Hepatic stellate cell (primary cell): Measurements from ENCODE around the gene KAZN.

Experiments
- DNase-seq: peaks from one replicate; pipeline ENCODE4 v3.0.0; 2011; ENCODE audit warnings: low spot score

KAZN gene

DNA sequence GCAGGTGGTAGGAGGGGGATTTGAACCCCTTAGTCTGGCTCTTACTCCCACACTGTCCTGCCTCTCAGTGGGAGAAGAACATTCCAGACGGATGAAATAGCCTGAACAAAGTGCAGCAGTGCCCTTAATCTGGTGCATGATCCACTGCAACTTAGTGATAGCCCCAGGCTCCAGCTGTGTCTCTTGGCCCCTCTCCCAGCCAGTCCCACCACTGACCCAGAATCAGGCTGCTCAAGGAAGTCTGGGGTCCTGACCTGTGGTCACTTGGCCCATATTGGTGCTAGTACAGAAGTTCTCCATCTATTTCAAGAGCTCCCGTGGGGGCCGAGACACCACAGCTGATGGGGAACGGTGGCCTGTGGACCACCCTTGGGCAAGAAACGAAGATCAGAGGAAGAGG is 255.0 kb downstream of the KAZN start:
- no peak for DNase-seq

DNA sequence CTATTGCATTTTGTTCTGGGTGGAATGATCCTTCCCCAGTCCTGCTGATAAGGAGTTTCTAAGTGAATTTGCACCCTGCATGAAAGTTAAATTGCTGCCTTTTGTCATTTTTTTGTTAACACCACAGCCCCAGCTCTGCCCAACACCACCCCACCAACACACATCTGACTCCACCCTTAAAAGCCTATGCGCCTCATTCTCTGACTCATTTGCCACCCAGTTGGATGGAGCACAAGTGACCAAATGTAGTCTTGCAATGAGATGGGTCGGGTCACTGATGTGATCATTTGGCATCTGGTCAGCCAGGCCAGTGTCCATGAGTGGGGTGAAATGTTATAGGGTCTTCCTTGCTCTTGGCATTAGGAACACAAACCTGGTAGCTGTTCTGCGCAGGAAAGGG is 256.8 kb downstream of the KAZN start:
- no peak for DNase-seq

DNA sequence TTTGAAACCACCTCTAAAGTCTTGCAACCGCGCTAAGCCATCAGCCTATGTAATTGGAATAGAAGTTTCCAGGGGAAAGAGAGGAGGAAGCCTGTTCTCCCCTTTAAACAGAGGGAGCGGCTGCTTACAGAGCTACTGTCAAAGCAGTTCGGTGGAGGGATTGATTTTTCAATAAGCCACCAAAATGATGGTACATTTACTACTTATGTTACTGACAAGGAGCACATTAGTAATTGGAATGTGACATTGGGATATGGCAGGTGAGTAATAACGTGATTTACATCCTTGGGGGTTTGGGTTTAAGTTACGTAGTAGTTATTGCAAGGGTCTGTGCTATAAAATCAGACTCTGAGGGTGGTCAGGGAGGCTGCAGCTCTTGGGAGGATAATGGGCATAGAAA is 257.3 kb downstream of the KAZN start:
- DNase-seq = no peak

DNA sequence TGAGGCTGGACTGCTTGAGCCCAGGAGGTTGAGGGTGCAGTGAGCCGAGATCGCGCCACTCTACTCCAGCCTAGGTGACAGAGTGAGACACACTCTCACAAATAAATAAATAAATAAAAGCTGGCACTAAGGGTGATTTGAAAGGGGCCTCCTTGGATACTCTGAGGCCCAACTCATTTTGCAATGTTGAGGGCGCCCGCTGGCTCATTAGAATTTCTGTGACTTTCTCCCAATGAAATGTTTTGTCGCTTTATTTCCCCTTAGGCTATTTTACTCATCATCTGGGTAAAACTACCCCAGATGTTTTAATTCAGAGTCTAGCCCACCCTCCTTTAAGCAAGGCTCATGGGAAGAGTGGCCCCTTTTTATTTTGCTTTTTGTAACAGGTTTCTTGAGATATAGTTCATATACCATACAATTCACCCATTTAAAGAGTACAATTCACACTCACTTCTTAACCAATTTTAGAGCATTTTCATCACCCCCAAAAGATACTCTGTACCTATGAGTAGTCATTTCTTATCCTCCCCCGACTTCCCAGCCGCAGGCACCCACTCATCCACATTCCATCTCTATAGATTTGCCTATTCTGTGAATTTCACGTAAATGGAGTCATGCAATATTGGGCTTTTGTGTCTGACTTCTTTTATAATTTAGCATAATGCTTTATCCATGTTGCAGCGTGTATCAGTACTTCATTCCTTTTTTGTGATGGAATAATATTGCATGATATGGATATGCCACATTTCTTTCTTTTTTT is 259.1 kb downstream of the KAZN start:
- no peak for DNase-seq

DNA sequence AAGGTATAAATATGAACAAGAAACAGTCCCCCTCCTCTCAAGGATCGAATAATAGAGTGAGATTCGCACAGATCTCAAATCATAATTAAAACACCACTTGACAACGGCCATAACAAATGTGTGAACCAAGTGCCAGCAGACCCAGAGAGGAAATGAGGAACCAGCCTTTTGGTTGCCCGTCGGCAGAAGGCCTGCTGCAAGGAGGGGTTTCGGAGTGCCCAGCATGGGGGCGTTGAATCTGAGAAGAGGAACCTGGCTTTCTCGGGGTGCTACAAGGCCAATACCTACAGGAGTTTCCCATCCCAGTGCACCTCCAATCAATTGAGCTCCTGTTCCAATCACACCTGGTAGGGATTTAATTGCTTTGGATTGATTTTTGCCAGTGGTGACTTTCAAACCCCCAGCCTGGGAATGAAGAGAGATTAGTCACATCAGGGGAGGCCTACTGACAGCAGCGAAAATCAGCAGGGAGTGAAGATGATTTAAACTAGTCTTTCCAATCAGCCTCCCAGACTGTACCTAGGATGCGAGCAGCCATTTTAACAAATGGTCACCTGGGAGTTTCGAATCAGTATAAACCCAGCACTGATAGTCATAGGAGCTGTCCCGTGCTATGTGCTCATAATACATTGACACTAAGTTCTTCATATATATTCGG is 263.8 kb downstream of the KAZN start:
- DNase-seq = no peak

DNA sequence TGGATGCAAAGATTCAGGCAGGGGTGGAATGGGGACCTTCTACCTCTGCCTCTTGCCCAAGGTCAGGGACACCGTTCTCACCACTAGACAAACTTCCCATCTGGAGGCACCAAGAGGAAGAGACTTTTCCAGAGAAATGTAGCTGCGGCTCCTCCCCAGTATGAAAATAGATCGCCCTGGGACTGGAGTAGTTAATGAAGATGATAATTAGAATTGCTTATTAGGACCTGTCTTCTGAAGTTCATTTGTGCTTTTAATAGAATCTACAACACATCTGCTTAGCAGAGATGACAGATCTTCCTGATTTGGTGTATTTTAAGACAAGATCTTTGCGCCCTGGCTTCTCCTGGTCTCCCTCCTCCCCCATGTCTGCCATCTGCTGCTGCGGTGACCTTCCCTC is 266.6 kb downstream of the KAZN start:
- no peak for DNase-seq

DNA sequence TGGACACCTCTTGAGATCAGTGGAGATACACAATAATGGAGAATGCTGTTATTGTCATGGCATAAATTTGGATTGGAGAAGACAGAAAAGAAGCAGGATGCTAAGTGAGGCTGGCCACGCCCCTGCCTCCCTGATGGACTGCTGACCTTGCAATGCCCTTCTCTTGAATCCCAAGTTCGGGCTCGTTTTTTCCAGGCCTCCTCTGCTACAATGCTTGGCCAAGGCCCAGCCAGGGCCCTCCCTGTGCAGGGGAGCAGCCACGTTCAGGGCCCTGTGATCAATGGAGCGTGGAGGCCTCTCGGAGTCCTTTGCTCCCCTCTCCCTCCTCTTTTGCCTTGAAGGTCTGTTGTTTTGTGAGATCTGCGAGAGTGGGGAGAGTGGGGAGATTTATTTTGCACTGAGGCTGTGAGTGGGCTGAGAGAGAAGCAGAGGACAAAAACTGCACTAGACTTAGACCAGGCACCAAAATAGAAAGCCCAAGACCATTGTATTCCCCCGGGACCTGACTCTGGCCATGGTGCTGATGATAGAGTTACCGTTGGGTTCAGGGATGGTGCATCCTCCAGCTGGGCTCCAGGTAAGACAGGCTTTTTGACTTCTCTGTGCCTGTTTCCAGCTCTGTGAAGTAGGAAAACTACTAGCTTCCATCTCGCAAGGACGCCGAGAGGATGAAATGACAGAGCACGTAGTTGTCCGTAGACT is 268.6 kb downstream of the KAZN start:
- no peak for DNase-seq

DNA sequence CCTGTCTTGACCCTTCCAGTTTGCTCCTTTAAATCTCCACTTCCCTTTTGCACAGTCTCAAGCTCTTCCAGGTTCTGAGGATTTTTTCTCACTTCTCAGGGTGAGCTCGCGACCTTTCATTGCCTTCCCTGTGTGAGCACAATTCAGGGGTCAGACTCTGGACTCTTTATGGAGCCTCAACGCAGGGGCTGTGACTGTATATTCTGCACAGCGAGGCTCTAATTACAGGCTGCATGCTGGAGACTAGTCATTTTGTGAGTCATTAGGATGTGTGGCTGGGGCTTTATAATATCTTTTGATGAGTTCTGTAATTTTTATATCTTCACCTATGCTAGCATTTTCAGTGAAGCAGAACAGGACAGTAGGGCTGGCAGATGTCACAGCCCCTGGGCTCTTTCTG is 270.7 kb downstream of the KAZN start:
- DNase-seq = no peak

DNA sequence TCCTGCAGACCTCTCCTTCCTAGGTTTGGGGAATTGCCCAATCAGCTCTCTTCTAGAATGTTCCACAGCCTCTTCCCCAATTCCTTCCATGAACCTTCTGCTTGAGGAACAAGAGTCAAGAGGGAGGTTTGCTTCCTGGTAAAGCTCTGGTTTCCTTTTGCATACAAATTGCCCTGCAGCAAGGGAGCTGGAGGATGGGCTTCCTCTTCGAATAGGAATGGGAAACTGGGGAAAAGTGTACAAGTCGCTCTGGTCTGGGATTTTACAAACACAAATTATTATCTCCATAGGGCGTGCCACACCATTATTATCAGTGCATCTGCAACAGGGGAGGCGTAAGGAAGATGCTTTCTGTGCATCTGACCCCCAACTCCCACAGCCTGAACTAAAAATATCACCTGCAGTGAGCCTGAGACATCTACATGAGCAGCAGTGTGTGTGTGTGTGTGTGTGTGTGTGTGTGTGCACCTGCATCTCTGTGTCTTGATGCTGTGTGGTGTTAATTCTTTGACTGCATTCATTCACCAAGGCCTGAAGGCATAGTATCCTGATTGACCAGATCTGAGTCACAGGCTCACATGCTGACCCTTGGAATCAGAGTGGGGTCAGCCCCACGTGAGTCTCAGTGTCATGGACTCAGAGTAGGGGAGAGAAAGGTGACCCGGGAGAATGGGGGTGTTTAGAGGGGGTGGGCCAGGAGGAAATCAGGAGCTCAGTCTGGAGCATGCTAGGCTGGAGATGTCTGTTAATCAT is 272.9 kb downstream of the KAZN start:
- DNase-seq = no peak

DNA sequence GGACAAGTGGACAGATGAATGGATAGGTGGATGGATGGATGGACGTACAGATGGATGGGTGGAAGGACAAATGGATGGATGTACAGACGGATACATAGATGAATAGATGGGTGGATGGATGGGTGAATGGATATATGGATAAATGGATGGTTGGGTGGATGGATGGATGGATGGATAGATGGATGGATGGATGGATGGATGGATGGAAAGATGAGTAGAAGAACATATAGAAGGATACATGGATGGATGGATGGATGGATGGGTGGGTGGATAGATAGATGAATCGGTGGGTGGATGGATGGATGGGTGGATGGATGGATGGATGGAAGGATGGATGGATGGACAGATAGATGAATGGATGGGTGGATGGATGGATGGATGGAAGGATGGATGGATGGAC is 274.3 kb downstream of the KAZN start:
- no peak for DNase-seq

DNA sequence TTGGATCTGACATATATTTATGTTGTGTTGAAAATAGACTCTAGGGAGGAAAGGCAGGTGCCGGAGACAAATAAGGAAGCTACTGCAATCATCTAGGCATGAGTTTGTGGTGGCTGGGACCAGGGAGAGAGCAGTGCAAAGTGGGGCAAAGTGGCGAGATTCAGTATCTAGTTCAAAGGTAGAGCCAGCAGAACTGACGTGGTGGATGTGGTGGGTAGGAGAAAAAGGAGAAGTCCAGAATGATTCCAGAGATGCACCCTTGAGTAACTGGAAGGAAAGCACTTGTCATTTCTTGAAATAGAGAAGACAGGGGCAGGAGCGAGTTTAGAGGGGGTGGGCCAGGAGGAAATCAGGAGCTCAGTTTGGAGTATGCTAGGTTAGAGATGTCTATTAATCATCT is 275.2 kb downstream of the KAZN start:
- no peak for DNase-seq

DNA sequence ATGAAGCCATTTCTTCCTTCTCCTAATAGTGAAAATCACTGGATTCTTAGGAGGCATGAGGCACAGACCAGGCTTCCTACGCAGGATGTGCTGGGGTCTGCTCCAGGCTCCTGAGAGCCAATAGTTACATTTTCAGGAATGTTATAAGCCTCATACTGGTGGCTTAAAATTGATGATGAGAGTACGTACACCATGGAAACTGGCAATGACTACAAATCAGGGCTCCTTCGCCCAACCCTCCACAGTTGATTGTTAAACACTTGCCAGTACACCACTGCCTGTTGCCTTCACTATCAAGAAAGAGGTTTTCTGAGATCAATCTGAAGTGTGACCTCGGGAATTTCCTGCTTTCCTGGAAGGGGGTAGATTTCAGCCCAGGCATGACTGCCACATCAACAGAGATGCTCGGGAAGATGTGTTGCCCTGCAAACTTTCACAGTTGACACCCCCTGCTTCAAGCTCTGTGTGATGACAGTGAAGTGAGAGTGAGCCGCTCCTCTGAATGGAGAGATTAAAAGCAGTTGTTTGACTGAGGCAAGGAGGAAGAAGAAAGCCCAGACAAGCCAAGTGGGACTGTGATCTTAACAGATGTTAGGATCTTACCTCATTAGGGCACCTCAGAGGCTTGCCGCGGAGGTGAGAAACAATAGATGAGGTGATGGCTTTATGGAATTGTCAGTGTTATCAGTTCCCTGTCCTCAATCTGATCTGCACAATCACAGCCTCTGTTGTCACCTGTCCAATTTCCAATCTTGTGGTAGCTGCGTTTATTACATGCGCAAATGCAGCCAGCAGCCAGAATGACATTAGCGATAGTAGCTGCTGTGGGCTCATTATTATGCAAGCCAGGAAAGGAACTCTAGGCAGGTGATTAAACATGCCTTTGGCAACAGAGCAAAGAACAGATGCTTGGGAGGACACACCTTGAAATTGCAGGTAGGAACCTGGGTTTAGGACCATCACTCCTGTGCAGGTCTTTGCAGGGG is 277.3 kb downstream of the KAZN start:
- DNase-seq = no peak

DNA sequence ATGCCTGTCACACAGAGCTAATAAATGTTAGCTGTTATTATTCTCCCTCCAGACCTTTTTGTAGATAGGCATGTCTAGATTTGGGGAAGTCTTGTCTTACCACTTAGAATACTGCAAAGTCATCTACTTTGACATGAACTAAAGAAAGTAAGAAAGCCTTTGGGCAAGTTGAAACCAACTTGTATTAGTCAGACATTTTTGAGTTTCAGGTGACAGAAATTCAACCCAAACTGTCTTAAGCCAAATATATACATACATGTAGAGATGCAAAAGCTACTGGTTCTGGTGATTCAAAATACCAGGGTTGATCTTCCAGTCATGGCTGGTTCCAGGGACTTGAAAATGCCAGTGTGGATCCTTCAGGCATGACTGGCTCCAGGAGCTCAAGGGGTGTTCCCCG is 278.3 kb downstream of the KAZN start:
- DNase-seq = no peak

DNA sequence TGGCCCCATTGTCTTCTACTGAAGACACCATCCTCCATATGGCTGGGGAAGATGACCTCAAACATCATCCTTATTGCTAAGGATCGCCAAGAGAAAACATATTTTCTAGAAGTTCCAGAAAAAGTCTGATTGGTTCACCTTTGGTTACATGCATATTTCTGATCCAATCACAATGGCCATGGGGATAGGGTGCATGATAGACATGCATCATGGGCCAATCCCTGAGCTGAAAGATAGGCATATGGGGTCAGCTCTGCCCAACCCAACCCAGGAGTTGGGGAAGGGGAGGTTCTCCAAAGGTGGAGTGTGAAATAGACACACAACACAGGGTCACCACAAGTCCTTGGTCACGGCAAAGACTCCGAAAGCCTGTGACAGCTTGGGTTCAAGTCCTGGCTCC is 278.7 kb downstream of the KAZN start:
- DNase-seq = no peak

DNA sequence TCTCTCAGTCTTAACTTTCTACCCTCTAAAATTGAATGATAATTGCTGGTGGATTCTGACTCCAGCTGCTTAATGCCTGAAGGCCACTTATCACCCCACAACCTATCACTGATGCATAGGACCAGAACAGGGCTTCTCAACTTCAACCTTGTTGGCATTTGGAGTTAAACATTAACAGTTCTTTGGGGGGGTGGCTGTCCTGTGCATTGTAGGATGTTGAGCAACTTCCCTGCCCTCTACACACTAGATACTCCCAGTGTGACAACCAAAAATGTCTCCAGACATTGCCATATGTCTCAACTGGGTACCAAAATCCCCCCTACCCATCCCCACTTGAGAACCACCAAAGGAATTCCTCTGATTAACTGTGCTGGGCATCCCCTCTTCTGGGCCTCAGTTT is 279.6 kb downstream of the KAZN start:
- DNase-seq = no peak

DNA sequence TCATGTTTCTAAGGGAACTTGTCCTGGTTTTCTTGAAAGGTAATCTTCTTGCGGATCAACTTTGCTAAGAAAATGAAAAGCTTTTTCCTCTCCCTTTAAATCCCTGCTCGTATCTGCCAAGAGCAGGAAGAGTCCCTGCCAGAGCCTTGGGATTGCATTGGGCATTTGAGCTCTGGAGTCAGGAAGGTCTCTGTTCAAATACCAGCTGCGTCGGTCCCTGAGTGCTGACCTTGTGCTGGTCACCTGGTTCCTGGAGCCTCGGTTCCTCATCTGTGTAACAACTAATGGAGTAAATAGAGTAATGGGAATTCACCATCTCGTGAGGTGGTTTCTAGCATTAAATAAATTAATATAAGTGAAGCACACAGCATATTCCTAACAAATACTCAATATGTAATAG is 280.5 kb downstream of the KAZN start:
- DNase-seq = no peak

DNA sequence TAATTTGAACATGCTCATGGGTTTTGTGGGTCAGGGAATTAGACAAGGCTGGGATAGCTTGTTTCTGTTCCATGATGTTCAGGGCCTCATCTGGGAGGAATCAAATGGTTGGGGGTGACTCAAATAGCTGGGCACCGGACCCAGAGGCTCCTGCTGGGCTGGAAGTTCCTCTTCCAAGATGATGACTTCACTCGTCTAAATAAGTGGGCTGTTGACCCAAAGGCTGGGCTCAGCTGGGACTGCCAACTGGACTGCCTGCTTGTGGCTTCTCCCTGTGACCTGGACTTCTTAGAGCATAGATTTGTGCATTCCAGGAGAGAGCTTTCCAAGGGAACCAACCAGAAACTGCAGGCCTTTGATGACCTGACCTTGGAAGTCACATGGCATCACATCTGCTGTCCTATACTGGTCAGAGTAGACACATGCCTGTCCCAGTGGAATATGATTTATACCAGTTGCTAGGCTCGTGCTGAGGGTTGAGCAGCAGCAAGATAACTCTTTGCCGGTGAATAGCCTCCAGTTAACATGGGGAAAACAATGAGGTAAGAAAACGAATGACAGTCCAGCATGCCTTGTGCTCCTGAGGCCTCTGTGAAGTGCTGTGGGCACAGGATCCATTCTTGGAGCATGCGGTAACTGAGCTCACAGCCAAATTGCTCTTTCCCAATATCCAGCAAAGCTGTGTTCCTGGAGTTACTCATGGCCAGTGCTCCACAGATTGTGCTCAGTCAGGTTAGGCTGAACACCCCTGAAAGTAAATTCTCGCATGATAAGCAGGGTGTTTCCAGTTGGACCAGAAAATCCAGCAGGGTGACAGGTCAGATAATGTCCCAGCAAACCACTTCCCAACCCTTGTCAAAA is 282.2 kb downstream of the KAZN start:
- DNase-seq = no peak

DNA sequence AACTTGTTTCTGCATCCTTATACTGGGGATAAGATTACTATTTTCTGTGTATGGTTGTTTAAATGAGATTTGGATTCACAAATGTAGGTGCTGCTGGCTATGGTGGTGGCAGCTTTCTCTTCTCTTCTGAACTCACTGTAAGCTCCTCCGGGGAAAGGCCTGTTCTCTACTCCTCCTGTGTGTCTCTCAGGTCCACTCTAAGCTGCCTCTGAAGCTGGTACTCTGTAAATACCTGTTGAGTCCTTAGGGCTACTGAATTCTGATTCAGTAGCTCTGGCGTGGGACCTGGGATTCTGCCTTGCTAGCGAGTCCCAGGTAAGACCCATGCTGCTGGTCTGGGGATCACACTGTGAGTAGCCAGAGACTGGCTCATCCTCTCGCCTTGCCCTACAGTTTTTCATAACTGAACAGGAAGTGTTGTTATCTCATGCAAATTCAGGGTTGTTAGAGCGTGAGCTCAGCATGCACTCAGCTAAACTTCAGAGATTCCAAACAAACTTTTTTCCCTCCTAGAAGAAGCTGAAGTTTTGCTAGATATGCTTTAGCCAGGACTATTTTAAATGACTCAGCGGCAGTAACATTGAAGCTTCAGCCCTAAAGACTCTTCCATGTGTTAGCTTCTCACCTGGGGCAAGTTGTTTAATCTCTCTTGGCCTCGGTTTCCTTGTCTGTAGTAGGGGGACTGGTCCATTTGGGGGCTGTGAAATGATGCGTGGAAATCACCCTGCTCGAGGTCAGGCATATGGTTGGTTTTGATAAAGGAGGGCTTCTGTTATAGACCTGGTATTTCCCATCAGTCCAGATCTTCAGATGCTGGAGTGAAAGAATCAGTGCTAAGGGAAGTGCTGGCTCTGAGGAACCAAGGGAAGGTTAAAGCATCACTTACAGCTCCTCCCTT is 283.5 kb downstream of the KAZN start:
- no peak for DNase-seq

DNA sequence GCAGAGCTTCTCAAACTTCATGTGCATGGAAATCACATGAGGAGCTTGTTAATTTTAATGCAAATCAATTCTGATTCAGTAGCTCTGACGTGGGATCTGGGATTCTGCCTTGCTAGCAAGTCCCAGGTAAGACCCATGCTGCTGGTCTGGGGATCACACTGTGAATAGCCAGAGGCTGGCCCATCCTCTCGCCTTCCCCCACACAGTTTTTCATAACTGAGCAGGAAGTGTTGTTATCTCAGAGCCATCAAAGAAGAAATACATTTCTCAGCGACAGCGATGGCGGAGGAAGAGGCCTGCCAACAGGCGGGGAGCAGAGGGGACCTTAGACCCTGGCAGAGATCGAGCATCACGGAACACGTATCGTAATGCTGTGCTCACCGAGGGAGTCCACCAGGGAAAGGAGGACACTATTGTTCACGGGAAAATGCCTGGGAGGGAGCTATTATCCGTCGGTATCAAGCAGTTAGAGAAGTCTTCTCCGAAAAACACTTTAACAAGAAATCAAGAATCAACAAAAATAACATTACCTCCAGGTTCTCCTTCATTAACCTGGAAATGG is 286.2 kb downstream of the KAZN start:
- DNase-seq = no peak
